H9 (cell line): ENCODE measurements around the gene TNFRSF21. TPM values are rescaled to one million over a fixed set of nuclear protein-coding genes. Genes with fewer than 3 reads are reported as not detected.

Source experiments
- DNase-seq: peaks from one replicate; pipeline ENCODE4 v3.0.0-alpha.2; 2017
- H2AFZ ChIP-seq: one replicate; pipeline ENCODE4 v1.6.1; 2013; ENCODE audit warnings: mild to moderate bottlenecking, low read length, control low read depth, moderate library complexity
- H2AK5ac ChIP-seq: 2 replicates; pipeline ENCODE4 v1.6.1; 2013; ENCODE audit warnings: low read length, control low read depth, mixed read lengths; ENCODE audit not compliant: insufficient read length
- H2BK120ac ChIP-seq: one replicate; pipeline ENCODE4 v1.6.1; 2013; ENCODE audit warnings: low read depth, mild to moderate bottlenecking, low read length, control low read depth, inconsistent platforms; ENCODE audit not compliant: poor library complexity, severe bottlenecking
- H2BK12ac ChIP-seq: 2 replicates; pipeline ENCODE4 v1.6.1; 2013; ENCODE audit warnings: low read length, control low read depth, mixed read lengths, low read depth; ENCODE audit not compliant: insufficient read length
- H2BK15ac ChIP-seq: 2 replicates; pipeline ENCODE4 v1.6.1; 2013; ENCODE audit warnings: low read depth, low read length, control low read depth
- H2BK20ac ChIP-seq: one replicate; pipeline ENCODE4 v1.6.1; 2013; ENCODE audit warnings: low read depth, mild to moderate bottlenecking, low read length, control low read depth, inconsistent platforms; ENCODE audit not compliant: poor library complexity, severe bottlenecking
- H2BK5ac ChIP-seq: 2 replicates; pipeline ENCODE4 v1.6.1; 2013; ENCODE audit warnings: low read length, control low read depth, mixed read lengths; ENCODE audit not compliant: insufficient read length
- H3K14ac ChIP-seq: 2 replicates; pipeline ENCODE4 v1.6.1; 2013; ENCODE audit warnings: low read length, control low read depth; ENCODE audit not compliant: insufficient read depth
- H3K18ac ChIP-seq: 2 replicates; pipeline ENCODE4 v1.6.1; 2013; ENCODE audit warnings: low read depth, mild to moderate bottlenecking, mixed read lengths, low read length, control low read depth; ENCODE audit not compliant: insufficient read length
- H3K23ac ChIP-seq: 2 replicates; pipeline ENCODE4 v1.6.1; 2013; ENCODE audit warnings: low read length, control low read depth, mixed read lengths, low read depth; ENCODE audit not compliant: insufficient read length
- H3K23me2 ChIP-seq: 2 replicates; pipeline ENCODE4 v1.6.1; 2013; ENCODE audit warnings: low read depth, mild to moderate bottlenecking, mixed read lengths, low read length, control low read depth; ENCODE audit not compliant: insufficient read length, poor library complexity, severe bottlenecking
- H3K27ac ChIP-seq: 2 replicates; pipeline ENCODE4 v1.5.1; 2013; ENCODE audit warnings: low read length, control low read depth, mixed read lengths, low read depth; ENCODE audit not compliant: insufficient read length
- H3K27me3 ChIP-seq: 2 replicates; pipeline ENCODE4 v1.6.1; 2013; ENCODE audit warnings: low read length, control low read depth, inconsistent platforms; ENCODE audit not compliant: insufficient read depth
- H3K4ac ChIP-seq: 2 replicates; pipeline ENCODE4 v1.6.1; 2013; ENCODE audit warnings: low read depth, mild to moderate bottlenecking, control low read depth, inconsistent platforms, low read length, moderate library complexity
- H3K4me1 ChIP-seq: 2 replicates; pipeline ENCODE4 v1.6.1; 2013; ENCODE audit warnings: low read length, control low read depth, inconsistent platforms; ENCODE audit not compliant: insufficient read depth
- H3K4me2 ChIP-seq: 2 replicates; pipeline ENCODE4 v1.6.1; 2013; ENCODE audit warnings: low read length, control low read depth, mixed read lengths; ENCODE audit not compliant: insufficient read length, insufficient read depth
- H3K56ac ChIP-seq: 2 replicates; pipeline ENCODE4 v1.6.1; 2013; ENCODE audit warnings: low read depth, mild to moderate bottlenecking, mixed read lengths, low read length, control low read depth; ENCODE audit not compliant: insufficient read length
- H3K79me1 ChIP-seq: 2 replicates; pipeline ENCODE4 v1.6.1; 2013; ENCODE audit warnings: low read depth, mild to moderate bottlenecking, moderate library complexity, low read length, control low read depth, inconsistent platforms; ENCODE audit not compliant: insufficient read depth, poor library complexity, severe bottlenecking
- H3K79me2 ChIP-seq: 2 replicates; pipeline ENCODE4 v1.6.1; 2013; ENCODE audit warnings: low read length, control low read depth, inconsistent platforms; ENCODE audit not compliant: insufficient read depth
- H3K9ac ChIP-seq: 2 replicates; pipeline ENCODE4 v1.6.1; 2013; ENCODE audit warnings: low read length, control low read depth, mixed read lengths; ENCODE audit not compliant: insufficient read length; ENCODE audit errors: extremely low read depth
- H3K9me3 ChIP-seq: one replicate; pipeline ENCODE4 v1.6.1; 2013; ENCODE audit warnings: low read depth, low read length, inconsistent platforms; ENCODE audit not compliant: control insufficient read depth
- H3T11ph ChIP-seq: one replicate; pipeline ENCODE4 v1.6.1; 2013; ENCODE audit warnings: mild to moderate bottlenecking, low read length, control low read depth, inconsistent platforms
- H4K20me1 ChIP-seq: one replicate; pipeline ENCODE4 v1.6.1; 2013; ENCODE audit not compliant: control insufficient read depth, insufficient read length, insufficient read depth
- H4K5ac ChIP-seq: 2 replicates; pipeline ENCODE4 v1.6.1; 2013; ENCODE audit warnings: low read depth, mild to moderate bottlenecking, mixed read lengths, low read length, control low read depth; ENCODE audit not compliant: insufficient read length
- H4K8ac ChIP-seq: replicated peaks from 2 replicates; pipeline ENCODE4 v1.6.1; 2013; ENCODE audit warnings: low read length, control low read depth, mixed read lengths, low read depth; ENCODE audit not compliant: insufficient read length
- H4K91ac ChIP-seq: 2 replicates; pipeline ENCODE4 v1.6.1; 2013; ENCODE audit warnings: low read depth, mild to moderate bottlenecking, moderate library complexity, mixed read lengths, low read length, control low read depth; ENCODE audit not compliant: insufficient read length
- H3K27ac Mint-ChIP-seq, 3 experiments: 2 replicates in 2 of 3; 3 replicates in 1 of 3; pipeline ENCODE4 v1.8.0; 2020 to 2021; ENCODE audit warnings: mixed read lengths in 3 of 3, mild to moderate bottlenecking in 1 of 3, moderate library complexity in 1 of 3
- H3K27me3 Mint-ChIP-seq: 2 replicates; pipeline ENCODE4 v1.8.0; 2021; ENCODE audit warnings: low read depth, mild to moderate bottlenecking, moderate library complexity, mixed read lengths
- H3K36me3 Mint-ChIP-seq, 3 experiments: 2 replicates in 2 of 3; 3 replicates in 1 of 3; pipeline ENCODE4 v1.8.0; 2020 to 2021; ENCODE audit warnings: low read depth in 3 of 3, mixed read lengths in 3 of 3; ENCODE audit not compliant: insufficient read depth in 1 of 3
- H3K4me1 Mint-ChIP-seq, 2 experiments: 2 replicates each; pipeline ENCODE4 v1.8.0; 2020; ENCODE audit warnings: mixed read lengths in 2 of 2
- H3K4me3 Mint-ChIP-seq, 2 experiments: 2 replicates in 1 of 2; 3 replicates in 1 of 2; pipeline ENCODE4 v1.8.0; 2020 to 2021; ENCODE audit warnings: mild to moderate bottlenecking in 2 of 2, mixed read lengths in 2 of 2, moderate library complexity in 1 of 2
- H3K9me3 Mint-ChIP-seq, 2 experiments: 2 replicates in 1 of 2; 3 replicates in 1 of 2; pipeline ENCODE4 v1.8.0; 2020; ENCODE audit warnings: mild to moderate bottlenecking in 2 of 2, mixed read lengths in 2 of 2, moderate library complexity in 1 of 2
- CTCF ChIP-seq: fragments of 200-600 bp; sonication (generic); conservative IDR thresholded peaks from 3 replicates; pipeline ENCODE4 v1.8.0; 2021; ENCODE audit warnings: antibody characterized with exemption, mild to moderate bottlenecking
- WGBS: extraction: QIAGEN DNeasy Blood & Tissue Kit; methylation state at CpG from one replicate; pipeline ENCODE4 v1.1.7; 2013; ENCODE audit warnings: missing lambda C conversion rate, low lambda C conversion rate, mixed read lengths; ENCODE audit not compliant: insufficient read length; ENCODE audit errors: extremely low coverage; 5-methylcytosine and 5-hydroxymethylcytosine counted together
- total RNA-seq: library from RNA; stranded (reverse); gene quantifications from 2 replicates; pipeline ENCODE4 v1.2.1, GENCODE V29; 2021

TNFRSF21 gene
- total RNA-seq, 1 experiment from 2014 or later, result 39.1 TPM

- Histone ChIP-seq H3K27ac (no peak overlapping the region), H3K23me2 (no peaks in the 10 kb centered on the region), H4K5ac (no peak overlapping the region), H3K14ac (no peak overlapping the region), H2BK120ac (no peak overlapping the region), H3K79me2 (peaks cover 8% of the 10 kb centered on the region; the same call in 1 of the 2 replicates), H2BK15ac (no peak overlapping the region), H3T11ph (no peak overlapping the region), H4K91ac (no peak overlapping the region), H3K4me2 (no peak overlapping the region), H3K4ac (no peak overlapping the region), H2BK20ac (no peak overlapping the region), H2BK5ac (no peak overlapping the region), H3K18ac (no peak overlapping the region), H4K20me1 (no peaks in the 10 kb centered on the region), H3K4me1 (peaks cover 2% of the 10 kb centered on the region; the same call in 1 of the 2 replicates), H3K27me3 (no peaks in the 10 kb centered on the region), H4K8ac (no peak overlapping the region), H3K23ac (no peak overlapping the region), H2AFZ (no peak overlapping the region), H3K56ac (no peak overlapping the region), H3K79me1 (no peaks in the 10 kb centered on the region), H2BK12ac (no peak overlapping the region), H3K9ac (no peak overlapping the region), H2AK5ac (no peak overlapping the region), H3K9me3 (no peaks in the 10 kb centered on the region)
- Mint-ChIP-seq H3K36me3 (peaks cover 18 to 43% (median 28%) of the 10 kb centered on the region in 3 experiments), H3K9me3 (no peaks in the 10 kb centered on the region), H3K4me1 (peaks cover 13 to 16% of the 10 kb centered on the region in 2 experiments), H3K4me3 (no peak overlapping the region), H3K27ac (no peak overlapping the region), H3K27me3 (no peaks in the 10 kb centered on the region)
- no CpG with 5 or more reads among the region's 1 CpG for WGBS
- TF ChIP-seq CTCF, result no peak
- no peak for DNase-seq
Measured at GRCh38 chr6:47256361-47256760, 53.3 kb downstream of the TNFRSF21 start.
